ENCODE measurements around the gene C19orf25. TPM values are rescaled to one million over a fixed set of nuclear protein-coding genes. Genes with fewer than 3 reads are reported as not detected.
A peak's percentile ranks its signal among the peaks of the same experiment; 100 is the strongest.

Gene C19orf25
- total and polyA plus RNA-seq, 2 of the 13 experiments (the other 11 are each of a cell fraction or from before 2014, with no cell fraction given): 14.2 to 32.4 TPM

- TF ChIP-seq EHMT2 (IDR thresholded peaks at IDR 0.05; ENCODE audit: borderline replicate concordance, low read depth, low read length) (no peak), THAP7 (CRISPR knock-in tag; IDR thresholded peaks at IDR 0.05) (no peak), ZNF512 (CRISPR knock-in tag; IDR thresholded peaks at IDR 0.05) (0 out of 2 replicates have a peak, but pooled peaks have one; percentile 1), TAF1 (CRISPR knock-in tag; IDR thresholded peaks at IDR 0.05) (no peak), ZNF121 (CRISPR knock-in tag; IDR thresholded peaks at IDR 0.05) (peak; percentile 80), MAX (IDR thresholded peaks at IDR 0.05) (no peak), ZBTB33 (CRISPR knock-in tag; IDR thresholded peaks at IDR 0.05) (peak; percentile 75)
These were observed 41.4 kb downstream of the C19orf25 start (continued) for GRCh38 chr19:1437609-1438008.

GRCh38 chr19:1435378-1435989, 43.5 kb downstream of the C19orf25 start:
- DNase-seq (ENCODE audit: low spot score) (no peak), FAIRE-seq (no peak), ATAC-seq (no peak)
- Histone ChIP-seq H3K4me1 (ENCODE audit: insufficient read depth, low read length) (peaks cover 21% of the 10 kb centered on the region), H4K20me1 (ENCODE audit: insufficient read depth, low read length) (peaks cover 17% of the 10 kb centered on the region), H3K27me3 (ENCODE audit: control insufficient read depth in 1 of 2, insufficient read depth in 2 of 2, low read length in 2 of 2) (no peaks in the 10 kb centered on the region), H3K4me2 (ENCODE audit: low read depth, low read length) (no peak overlapping the region), H2AFZ (ENCODE audit: low read length) (no peak overlapping the region), H3K9ac (ENCODE audit: insufficient read depth, low read depth, low read length) (no peak overlapping the region), H3K27ac (ENCODE audit: extremely low read length, insufficient read depth, low read length) (no peak overlapping the region), H3K36me3 (replicated peaks in 1 of 2; ENCODE audit: control insufficient read depth in 1 of 2, insufficient read depth in 2 of 2, low read length in 2 of 2) (peaks cover 21 to 45% of the 10 kb centered on the region in 2 experiments), H3K79me2 (ENCODE audit: insufficient read depth, low read length) (peaks cover 23% of the 10 kb centered on the region), H3K9me3 (ENCODE audit: low read length) (no peaks in the 10 kb centered on the region), H3K4me3 (replicated peaks in 1 of 3; ENCODE audit: insufficient read depth in 1 of 3, low read depth in 2 of 3, low read length in 3 of 3) (no peak overlapping the region)
- 93% methylated on average over 21 of the region's 21 CpGs for WGBS (ENCODE audit: low lambda C conversion rate)
- TF ChIP-seq ZSCAN21 (CRISPR knock-in tag; IDR thresholded peaks at IDR 0.05; ENCODE audit: borderline replicate concordance): no peak
- peak; percentile 82 for TF ChIP-seq RBM22 (optimal IDR thresholded peaks at IDR 0.05; ENCODE audit: low read length)
- no peak for TF ChIP-seq AHR (CRISPR knock-in tag; IDR thresholded peaks at IDR 0.05)
- TF ChIP-seq ZNF780A (CRISPR knock-in tag; IDR thresholded peaks at IDR 0.05): no peak
- TF ChIP-seq ZBTB7B (CRISPR knock-in tag; IDR thresholded peaks at IDR 0.05): no peak
- TF ChIP-seq PBX3 (CRISPR knock-in tag; IDR thresholded peaks at IDR 0.05; ENCODE audit: borderline replicate concordance): no peak
- TF ChIP-seq MYC (CRISPR knock-in tag; IDR thresholded peaks at IDR 0.05; ENCODE audit: borderline replicate concordance): no peak
- TF ChIP-seq RBFOX2 (IDR thresholded peaks at IDR 0.05; ENCODE audit: low read depth, low read length): no peak
- in situ Hi-C loops (cut with HindIII; ENCODE audit: extremely low pct_ligation_motif_present, low pct_unique_long_range_greater_than_20kb) (no loop called here), intact Hi-C loops (cut with micrococcal nuclease; ENCODE audit: unreplicated experiment) (no loop called here)
- CTCF ChIA-PET (ENCODE audit: low intra/inter-chr PET ratio, low total read pairs): no interaction called here
- BruUV-seq (replicated peaks): no TSS peak
- POLR2A ChIA-PET: interaction anchor here (1.2 to 1.5 kb wide), 2 partner anchors 26 to 167 kb away, joined by 3 to 4 read pairs; partner anchors contain the start of gene CIRBP
